PC-3 (cell line): ENCODE results near the gene MTRFR.
A peak's percentile ranks its signal among the peaks of the same experiment; 100 is the strongest.

ENCODE experiments used
- CTCF ChIP-seq: fragments of 300-600 bp; sonication (generic); conservative IDR thresholded peaks from 2 replicates; pipeline ENCODE4 v1.5.1; 2017; ENCODE audit warnings: antibody characterized with exemption, low read depth, mild to moderate bottlenecking, low read length
- EZH2 ChIP-seq: fragments of 300-600 bp; sonication (generic); IDR thresholded peaks from one replicate; pipeline ENCODE4 v1.6.1; 2017; ENCODE audit warnings: antibody characterized with exemption, mild to moderate bottlenecking, low read length; ENCODE audit not compliant: unreplicated experiment

- TF ChIP-seq CTCF (0 out of 2 replicates have a peak, but pooled peaks have one; percentile 18), EZH2 (no peak)
These were observed 37.9 kb downstream of the MTRFR start for GRCh38 chr12:123271001-123271668.
